ENCODE results near the gene FASTK. TPM values are rescaled to one million over a fixed set of nuclear protein-coding genes. Genes with fewer than 3 reads are reported as not detected.
"Not testable (repeated sequence)": the region's sequence is repeated elsewhere in the genome, so short reads cannot be mapped to it uniquely, and the experiment has no call there.

Gene FASTK
- total RNA-seq, 2 donors from 2014 or later = 64.0 to 71.0 TPM

- whole genome bisulfite sequencing, 2 experiments (ENCODE audit: insufficient coverage in 1 of 2, insufficient read length in 1 of 2) = 0 to 1% methylated on average over 32 to 53 of the region's 53 CpGs
These were observed 52.3 kb downstream of the FASTK start, which contains the start of gene ABCB8 for GRCh38 chr7:151028131-151028947. Gene ABCB8 (plus strand): TSS chr7:151028450. CDS start chr7:151028516, 66 bp downstream.

DNA sequence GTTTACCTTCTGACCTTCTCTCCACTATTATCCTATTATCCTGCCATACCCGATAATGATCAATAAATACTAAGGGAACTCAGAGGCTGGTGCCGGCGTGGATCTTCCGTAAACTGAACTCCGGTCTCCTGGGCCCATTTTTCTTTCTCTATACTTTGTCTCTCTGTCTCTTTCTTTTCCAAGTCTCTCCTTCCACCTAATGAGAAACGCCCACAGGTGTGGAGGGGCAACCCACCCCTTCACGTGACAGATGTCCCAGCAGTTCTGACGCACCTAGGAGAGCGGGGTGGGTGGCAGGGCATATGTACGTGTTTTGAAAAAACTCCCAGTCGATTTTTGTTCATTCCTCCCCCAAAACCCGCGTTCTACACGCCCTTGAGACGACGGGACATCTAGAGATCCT, 52.9 kb downstream of the FASTK start:
- 8 to 17% methylated on average over 5 to 16 of the region's 16 CpGs for WGBS, 2 experiments (ENCODE audit: insufficient coverage in 1 of 2, insufficient read length in 1 of 2)

More at GRCh38 chr7:151028131-151028947, 52.3 kb downstream of the FASTK start, which contains the start of gene ABCB8:
- peaks cover 9% of the 10 kb centered on the region for H3K4me1 ChIP-seq (ENCODE audit: control insufficient read depth, insufficient read depth, low read length)
- Mint-ChIP-seq H3K4me3 (peak within 1 kb of the TSS; percentile 86), H3K36me3 (ENCODE audit: low read depth) (no peaks in the 10 kb centered on the region), H3K27me3 (ENCODE audit: insufficient read depth) (peaks cover 21% of the 10 kb centered on the region), H3K27ac (peak within 1 kb of the TSS; percentile 99), H3K4me1 (peaks cover 27% of the 10 kb centered on the region), H3K9me3 (no peaks in the 10 kb centered on the region)
- TF ChIP-seq, protein P1, sequence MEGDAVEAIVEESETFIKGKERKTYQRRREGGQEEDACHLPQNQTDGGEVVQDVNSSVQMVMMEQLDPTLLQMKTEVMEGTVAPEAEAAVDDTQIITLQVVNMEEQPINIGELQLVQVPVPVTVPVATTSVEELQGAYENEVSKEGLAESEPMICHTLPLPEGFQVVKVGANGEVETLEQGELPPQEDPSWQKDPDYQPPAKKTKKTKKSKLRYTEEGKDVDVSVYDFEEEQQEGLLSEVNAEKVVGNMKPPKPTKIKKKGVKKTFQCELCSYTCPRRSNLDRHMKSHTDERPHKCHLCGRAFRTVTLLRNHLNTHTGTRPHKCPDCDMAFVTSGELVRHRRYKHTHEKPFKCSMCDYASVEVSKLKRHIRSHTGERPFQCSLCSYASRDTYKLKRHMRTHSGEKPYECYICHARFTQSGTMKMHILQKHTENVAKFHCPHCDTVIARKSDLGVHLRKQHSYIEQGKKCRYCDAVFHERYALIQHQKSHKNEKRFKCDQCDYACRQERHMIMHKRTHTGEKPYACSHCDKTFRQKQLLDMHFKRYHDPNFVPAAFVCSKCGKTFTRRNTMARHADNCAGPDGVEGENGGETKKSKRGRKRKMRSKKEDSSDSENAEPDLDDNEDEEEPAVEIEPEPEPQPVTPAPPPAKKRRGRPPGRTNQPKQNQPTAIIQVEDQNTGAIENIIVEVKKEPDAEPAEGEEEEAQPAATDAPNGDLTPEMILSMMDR (conservative IDR thresholded peaks at IDR 0.05) = peak; percentile 67
- peak within 1 kb of the TSS; percentile 83 for H3K9ac ChIP-seq (ENCODE audit: extremely low read depth, low read length, poor library complexity, severe bottlenecking)
- no peaks in the 10 kb centered on the region for H3K9me3 ChIP-seq (ENCODE audit: control insufficient read depth, low read length)
- peak; percentile 99 for DNase-seq
- no peaks in the 10 kb centered on the region for H3K27me3 ChIP-seq (ENCODE audit: control insufficient read depth, insufficient read depth, low read length, poor library complexity, severe bottlenecking)
- H3K36me3 ChIP-seq (ENCODE audit: control insufficient read depth, insufficient read depth, low read length) = peaks cover 4% of the 10 kb centered on the region
- H3K27ac ChIP-seq (ENCODE audit: low read depth, low read length) = peak within 1 kb of the TSS; percentile 42
- H3K4me3 ChIP-seq (ENCODE audit: low read length) = peak within 1 kb of the TSS; percentile 93

GRCh38 chr7:151026771-151027727, 53.6 kb downstream of the FASTK start:
- not testable (repeated sequence) for H3K9me3 ChIP-seq (ENCODE audit: control insufficient read depth, low read length); H3K36me3 ChIP-seq (ENCODE audit: control insufficient read depth, insufficient read depth, low read length); H3K27me3 ChIP-seq (ENCODE audit: control insufficient read depth, insufficient read depth, low read length, poor library complexity, severe bottlenecking); H3K36me3 Mint-ChIP-seq (ENCODE audit: low read depth); H3K27ac ChIP-seq (ENCODE audit: low read depth, low read length); H3K4me1 ChIP-seq (ENCODE audit: control insufficient read depth, insufficient read depth, low read length); H3K9me3 Mint-ChIP-seq
- Mint-ChIP-seq H3K4me1 (peaks cover 27% of the 10 kb centered on the region), H3K4me3 (peak overlapping the region; percentile 86), H3K27me3 (ENCODE audit: insufficient read depth) (peaks cover 28% of the 10 kb centered on the region), H3K27ac (peak overlapping the region; percentile 99)
- 27 to 40% methylated on average over 12 to 19 of the region's 19 CpGs for WGBS, 2 experiments (ENCODE audit: insufficient coverage in 1 of 2, insufficient read length in 1 of 2)
- Histone ChIP-seq H3K4me3 (ENCODE audit: low read length) (peak overlapping the region; percentile 93), H3K9ac (ENCODE audit: extremely low read depth, low read length, poor library complexity, severe bottlenecking) (peak overlapping the region; percentile 83)
- DNase-seq = peak; percentile 73

More for the DNA sequence above, 52.9 kb downstream of the FASTK start:
- not testable (repeated sequence) for H3K9me3 Mint-ChIP-seq; H3K9me3 ChIP-seq (ENCODE audit: control insufficient read depth, low read length); DNase-seq; H3K4me1 ChIP-seq (ENCODE audit: control insufficient read depth, insufficient read depth, low read length); H3K27me3 ChIP-seq (ENCODE audit: control insufficient read depth, insufficient read depth, low read length, poor library complexity, severe bottlenecking); H3K36me3 ChIP-seq (ENCODE audit: control insufficient read depth, insufficient read depth, low read length); H3K36me3 Mint-ChIP-seq (ENCODE audit: low read depth)
- H3K9ac ChIP-seq (ENCODE audit: extremely low read depth, low read length, poor library complexity, severe bottlenecking) = peak overlapping the region; percentile 83
- Mint-ChIP-seq H3K4me1 (peaks cover 27% of the 10 kb centered on the region), H3K27ac (peak overlapping the region; percentile 99), H3K27me3 (ENCODE audit: insufficient read depth) (peaks cover 27% of the 10 kb centered on the region), H3K4me3 (peak overlapping the region; percentile 86)
- peak overlapping the region; percentile 93 for H3K4me3 ChIP-seq (ENCODE audit: low read length)
- H3K27ac ChIP-seq (ENCODE audit: low read depth, low read length) = peak overlapping the region; percentile 42

Other genes with a start within 250 kb of the FASTK start
- not detected for gene AOC1, start 228.3 kb downstream of the FASTK start, total RNA-seq
- 1 to 10 TPM; 1.1 to 1.9 TPM for gene KCNH2, start 102.5 kb downstream of the FASTK start, total RNA-seq
- gene NOS3, start 89.8 kb downstream of the FASTK start, total RNA-seq = 1 to 10 TPM; 2.3 to 9.1 TPM
- 1 to 10 TPM; 2.0 to 3.0 TPM for gene ATG9B, start 56.3 kb downstream of the FASTK start, total RNA-seq
- gene ABCB8, start 52.4 kb downstream of the FASTK start, total RNA-seq = 10 to 100 TPM; 35.9 to 37.2 TPM
- 1 to 10 TPM; 2.5 to 3.0 TPM for gene ASIC3, start 32.3 kb downstream of the FASTK start, total RNA-seq
- 10 to 100 TPM; 22.2 to 25.2 TPM for gene CDK5, start 22.9 kb downstream of the FASTK start, total RNA-seq
- 100 to 1,000 TPM; 265 to 284 TPM for gene SLC4A2, start 21.2 kb downstream of the FASTK start, total RNA-seq
- gene TMUB1, start 2.7 kb upstream of the FASTK start, total RNA-seq = 10 to 100 TPM; 48.1 to 52.6 TPM
- gene AGAP3, start 5.7 kb upstream of the FASTK start, total RNA-seq = 100 to 1,000 TPM; 113 to 116 TPM
- gene GBX1, start 86.9 kb upstream of the FASTK start, total RNA-seq = not detected
- not detected for gene ASB10, start 106.4 kb upstream of the FASTK start, total RNA-seq
- gene H2BK1, start 129.7 kb upstream of the FASTK start, total RNA-seq = not detected
- 10 to 100 TPM; 43.3 to 48.9 TPM for gene ABCF2, start 146.4 kb upstream of the FASTK start, total RNA-seq
- 10 to 100 TPM; 31.9 to 35.6 TPM for gene CHPF2, start 151.7 kb upstream of the FASTK start, total RNA-seq
- 10 to 100 TPM; 40.0 to 43.5 TPM for gene SMARCD3, start 167.9 kb upstream of the FASTK start, total RNA-seq